Kidney (tissue), 14 donors: ENCODE measurements around the gene NPC2. TPM values are rescaled to one million over a fixed set of nuclear protein-coding genes. Genes with fewer than 3 reads are reported as not detected.

Experiments used
- DNase-seq, 5 donors: peaks; one replicate each; pipeline ENCODE4 v3.0.0-alpha.2; 2013 to 2020
- FAIRE-seq: peaks from 2 replicates; lab custom pipeline; 2012; peaks lifted over from hg19 to GRCh38; lab: Jason Lieb, UNC
- H3K27ac ChIP-seq, 2 donors: one replicate each; pipeline ENCODE4 v1.7.0; 2013; ENCODE audit warnings: low read depth in 2 of 2, low read length in 2 of 2, inconsistent platforms in 1 of 2
- H3K27me3 ChIP-seq: one replicate; pipeline ENCODE4 v1.7.1; 2013; ENCODE audit warnings: low read length, inconsistent platforms; ENCODE audit not compliant: control insufficient read depth, insufficient read depth
- H3K36me3 ChIP-seq, 3 donors: one replicate each; pipeline versions ENCODE4 v1.7.0 to v1.7.1; 2013; ENCODE audit warnings: low read length in 3 of 3, control low read depth in 1 of 3, inconsistent platforms in 1 of 3; ENCODE audit not compliant: insufficient read depth in 3 of 3, control insufficient read depth in 2 of 3
- H3K4me1 ChIP-seq, 3 donors: one replicate each; pipeline versions ENCODE4 v1.7.0 to v1.7.1; 2013; ENCODE audit warnings: low read length in 3 of 3, inconsistent platforms in 1 of 3, low read depth in 1 of 3; ENCODE audit not compliant: control insufficient read depth in 2 of 3, insufficient read depth in 2 of 3
- H3K4me3 ChIP-seq, 3 donors: one replicate each; pipeline versions ENCODE4 v1.7.0 to v1.8.1; 2013; ENCODE audit warnings: low read length in 3 of 3, control low read depth in 1 of 3, inconsistent platforms in 1 of 3
- H3K9ac ChIP-seq, 3 donors: one replicate each; pipeline versions ENCODE4 v1.7.0 to v1.7.1; 2013; ENCODE audit warnings: low read length in 3 of 3, control low read depth in 1 of 3, inconsistent platforms in 1 of 3
- H3K9me3 ChIP-seq, 3 donors: one replicate each; pipeline versions ENCODE4 v1.7.0 to v1.7.1; 2013; ENCODE audit warnings: low read length in 3 of 3, control low read depth in 1 of 3, inconsistent platforms in 1 of 3; ENCODE audit not compliant: control insufficient read depth in 2 of 3, insufficient read depth in 1 of 3
- intact Hi-C: fragments of 100-400 bp; cut with DNase I; formaldehyde crosslinking; loops from one replicate; pipeline ENCODE4 v1.11.1; 2022
- polyA plus RNA-seq: library from polyadenylated mRNA; stranded (reverse); fragments of 350-450 nt; fragmentation: Illumina TruSeq; extraction: RNeasy Lipid Tissue Mini Kit (QIAGEN cat#74804); gene quantifications from one replicate; pipeline ENCODE4 v1.2.3, GENCODE V29; 2014; ENCODE audit warnings: low read depth, low replicate concordance; ENCODE audit not compliant: insufficient read depth
- total RNA-seq: library from RNA; stranded (reverse); fragmentation: NEBNext Ultra II Directional; extraction: Animal tissue kit (Norgen Biotek cat#: 25700); gene quantifications from one replicate; pipeline ENCODE4 v1.2.1, GENCODE V29; 2021
- TF ChIP-seq, protein P1 (sequence below): IDR thresholded peaks from 3 replicates; pipeline ENCODE4 v1.5.1; 2012; ENCODE audit warnings: mild to moderate bottlenecking, moderate library complexity, borderline replicate concordance; ENCODE audit not compliant: insufficient read depth; ENCODE audit errors: extremely low read depth
- donor health status: control.
- donor health status: control.
- donor health status: control.
- donor health status: control.
- donor health status: control.
- donor health status: DM: yes; HTN: yes; CAD: no.
- donor health status: Normal renal cell carcinoma (clear cell type).

Gene NPC2
- total and polyA plus RNA-seq, 2 donors from 2014 or later: 217 to 435 TPM

DNA sequence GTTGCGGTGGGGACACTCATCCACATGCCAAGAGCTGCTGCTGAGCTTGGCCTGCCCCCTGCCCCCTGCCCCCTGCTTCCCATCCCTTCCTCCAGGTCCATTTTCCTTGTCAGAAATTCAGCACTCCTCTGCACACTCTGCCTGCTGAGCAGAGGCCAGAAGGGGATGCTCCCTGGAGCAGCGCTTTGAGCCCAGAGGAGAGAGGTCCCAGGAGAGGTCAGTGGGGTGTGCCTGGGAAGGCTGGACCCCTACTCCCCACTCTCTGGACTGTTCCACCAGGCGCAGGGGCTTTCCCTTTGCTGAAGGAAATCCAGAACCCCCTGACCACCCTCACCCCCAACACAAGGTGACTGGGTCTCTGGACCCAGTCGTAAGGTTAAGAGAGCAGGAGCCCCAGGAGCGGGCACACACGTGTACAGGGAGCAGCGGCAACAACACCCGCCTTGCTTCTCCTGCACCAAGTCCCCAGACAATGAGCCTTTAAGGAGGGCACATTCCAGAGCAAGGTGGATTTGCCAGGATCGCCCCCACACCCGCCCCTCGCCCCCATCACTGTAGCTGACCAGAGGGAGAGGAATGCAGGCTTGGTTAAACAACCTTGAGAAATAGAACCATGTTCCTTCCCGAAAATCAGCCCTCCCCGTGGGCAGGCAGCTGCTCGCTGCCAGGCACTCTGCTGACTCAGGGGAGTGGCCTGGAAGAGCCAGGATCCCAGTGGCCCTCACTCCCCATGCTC, 31.1 kb upstream of the NPC2 start:
- intact Hi-C loops: no loop called here
- H3K27ac ChIP-seq: no peak overlapping the region
- H3K9me3 ChIP-seq: no peaks in the 10 kb centered on the region
- H3K4me3 ChIP-seq: no peak overlapping the region
- no peaks in the 10 kb centered on the region for H3K4me1 ChIP-seq
- peaks cover 0 to 4% (median 0%) of the 10 kb centered on the region in 3 donors for H3K36me3 ChIP-seq
- TF ChIP-seq, protein P1, sequence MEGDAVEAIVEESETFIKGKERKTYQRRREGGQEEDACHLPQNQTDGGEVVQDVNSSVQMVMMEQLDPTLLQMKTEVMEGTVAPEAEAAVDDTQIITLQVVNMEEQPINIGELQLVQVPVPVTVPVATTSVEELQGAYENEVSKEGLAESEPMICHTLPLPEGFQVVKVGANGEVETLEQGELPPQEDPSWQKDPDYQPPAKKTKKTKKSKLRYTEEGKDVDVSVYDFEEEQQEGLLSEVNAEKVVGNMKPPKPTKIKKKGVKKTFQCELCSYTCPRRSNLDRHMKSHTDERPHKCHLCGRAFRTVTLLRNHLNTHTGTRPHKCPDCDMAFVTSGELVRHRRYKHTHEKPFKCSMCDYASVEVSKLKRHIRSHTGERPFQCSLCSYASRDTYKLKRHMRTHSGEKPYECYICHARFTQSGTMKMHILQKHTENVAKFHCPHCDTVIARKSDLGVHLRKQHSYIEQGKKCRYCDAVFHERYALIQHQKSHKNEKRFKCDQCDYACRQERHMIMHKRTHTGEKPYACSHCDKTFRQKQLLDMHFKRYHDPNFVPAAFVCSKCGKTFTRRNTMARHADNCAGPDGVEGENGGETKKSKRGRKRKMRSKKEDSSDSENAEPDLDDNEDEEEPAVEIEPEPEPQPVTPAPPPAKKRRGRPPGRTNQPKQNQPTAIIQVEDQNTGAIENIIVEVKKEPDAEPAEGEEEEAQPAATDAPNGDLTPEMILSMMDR: no peak
- H3K9ac ChIP-seq: no peak overlapping the region
- FAIRE-seq (no peak), DNase-seq (no peak)
- H3K27me3 ChIP-seq: no peaks in the 10 kb centered on the region

DNA sequence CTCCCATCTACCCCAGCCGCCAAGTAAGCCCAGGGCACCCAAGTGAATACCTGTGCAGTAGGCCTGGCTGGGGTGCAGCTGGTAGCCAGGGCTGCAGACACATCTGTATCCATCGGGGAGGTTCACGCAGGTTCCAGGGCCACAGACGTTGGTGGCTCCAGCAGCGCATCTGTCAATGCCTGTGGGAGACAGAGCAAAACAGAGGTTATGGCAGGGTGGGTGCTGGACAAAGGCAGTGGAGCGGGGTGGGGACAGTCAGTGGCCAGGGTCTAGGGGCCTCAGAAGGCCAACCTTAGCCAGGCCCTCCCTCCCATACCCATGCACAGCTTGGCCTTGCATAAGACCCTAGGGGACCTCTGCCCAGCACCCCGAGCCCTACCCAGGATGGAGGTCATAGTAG, 29.6 kb upstream of the NPC2 start:
- Histone ChIP-seq H3K27me3 (no peaks in the 10 kb centered on the region), H3K4me1 (no peaks in the 10 kb centered on the region), H3K9me3 (no peaks in the 10 kb centered on the region), H3K4me3 (no peak overlapping the region), H3K27ac (no peak overlapping the region), H3K36me3 (peaks cover 0 to 4% (median 0%) of the 10 kb centered on the region in 3 donors), H3K9ac (no peak overlapping the region)
- intact Hi-C loops: no loop called here
- TF ChIP-seq, protein P1: no peak
- DNase-seq (no peak), FAIRE-seq (no peak)

DNA sequence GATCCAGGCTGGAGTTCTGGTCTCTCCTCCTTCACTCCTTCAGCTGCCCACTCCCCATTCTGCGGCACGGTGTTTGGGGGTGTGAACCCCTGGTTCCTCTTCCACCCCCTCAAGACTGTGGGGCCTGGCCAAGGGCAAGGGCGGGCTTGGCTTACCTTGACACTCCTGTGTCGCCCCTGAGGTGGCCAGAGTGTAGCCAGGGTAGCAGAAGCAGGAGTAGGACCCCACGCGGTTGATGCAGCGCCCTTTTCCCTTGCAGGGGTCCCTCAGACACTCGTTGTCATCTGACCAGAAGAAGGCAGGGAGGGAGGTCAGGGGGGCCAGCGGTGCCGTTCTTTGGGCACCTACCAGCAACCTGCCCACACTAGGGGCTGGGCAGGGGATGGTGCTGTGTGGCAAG, 28.7 kb upstream of the NPC2 start:
- no peak for DNase-seq
- H3K4me1 ChIP-seq: no peaks in the 10 kb centered on the region
- intact Hi-C loops: no loop called here
- no peaks in the 10 kb centered on the region for H3K27me3 ChIP-seq
- FAIRE-seq: no peak
- no peak overlapping the region for H3K4me3 ChIP-seq
- H3K36me3 ChIP-seq: peaks cover 0 to 4% (median 0%) of the 10 kb centered on the region in 3 donors
- H3K9ac ChIP-seq: no peak overlapping the region
- no peaks in the 10 kb centered on the region for H3K9me3 ChIP-seq
- TF ChIP-seq, protein P1: no peak
- no peak overlapping the region for H3K27ac ChIP-seq
